ENCODE results near the gene HRCT1.

DNA sequence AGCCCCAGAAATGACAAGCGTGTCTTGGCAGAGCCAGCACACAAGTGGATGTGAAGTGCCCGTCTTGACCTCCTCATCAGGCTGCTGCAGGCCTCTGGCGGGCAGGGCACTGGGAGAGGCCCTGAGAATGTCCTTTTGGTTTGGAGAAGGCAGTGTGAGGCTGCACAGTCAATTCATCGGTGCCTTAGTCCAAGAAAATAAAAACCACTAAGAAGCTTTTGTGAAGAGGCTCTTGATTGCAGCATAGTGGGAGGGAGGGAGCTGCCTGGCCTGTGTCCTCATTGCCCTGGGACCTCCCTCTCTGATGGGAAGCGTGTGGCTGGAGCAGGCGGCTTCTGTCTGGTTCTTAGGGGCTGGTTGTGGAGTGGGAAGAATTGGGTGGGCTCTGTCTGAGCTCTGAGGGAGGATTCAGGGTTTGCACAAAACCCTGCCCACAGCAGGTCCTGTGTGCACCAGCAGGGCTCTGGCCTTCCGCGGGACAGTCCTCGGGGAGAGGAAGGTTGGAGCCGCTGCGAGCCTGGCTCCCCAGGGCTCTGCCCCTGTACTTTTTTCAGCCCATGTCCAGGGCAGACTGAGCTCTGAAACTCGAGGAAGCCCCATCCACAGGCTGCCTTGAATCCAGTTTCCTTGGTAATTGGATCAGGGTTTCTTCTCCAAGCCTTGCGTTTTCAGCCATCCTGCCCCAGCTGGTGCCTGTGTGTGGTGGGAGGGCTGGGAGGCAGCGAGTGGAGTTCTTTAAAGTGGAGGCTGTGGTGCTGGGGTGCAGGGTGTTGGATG lies 1.1 kb downstream of the HRCT1 start:
- TF ChIP-seq CTCF (conservative IDR thresholded peaks at IDR 0.05; ENCODE audit: low read depth, low read length) (no peak), EZH2 (IDR thresholded peaks at IDR 0.05; ENCODE audit: low read length, unreplicated experiment) (no peak), EZH2phosphoT487 (IDR thresholded peaks at IDR 0.05; ENCODE audit: borderline replicate concordance, low read length) (no peak)
